GM18526 (cell line): Measurements from ENCODE around the gene L2HGDH.

ENCODE experiments used
- POLR2A ChIP-seq: IDR thresholded peaks from 3 replicates; pipeline ENCODE4 v1.6.1; 2011; ENCODE audit not compliant: insufficient read length; ENCODE audit errors: extremely low read depth

Gene L2HGDH

DNA sequence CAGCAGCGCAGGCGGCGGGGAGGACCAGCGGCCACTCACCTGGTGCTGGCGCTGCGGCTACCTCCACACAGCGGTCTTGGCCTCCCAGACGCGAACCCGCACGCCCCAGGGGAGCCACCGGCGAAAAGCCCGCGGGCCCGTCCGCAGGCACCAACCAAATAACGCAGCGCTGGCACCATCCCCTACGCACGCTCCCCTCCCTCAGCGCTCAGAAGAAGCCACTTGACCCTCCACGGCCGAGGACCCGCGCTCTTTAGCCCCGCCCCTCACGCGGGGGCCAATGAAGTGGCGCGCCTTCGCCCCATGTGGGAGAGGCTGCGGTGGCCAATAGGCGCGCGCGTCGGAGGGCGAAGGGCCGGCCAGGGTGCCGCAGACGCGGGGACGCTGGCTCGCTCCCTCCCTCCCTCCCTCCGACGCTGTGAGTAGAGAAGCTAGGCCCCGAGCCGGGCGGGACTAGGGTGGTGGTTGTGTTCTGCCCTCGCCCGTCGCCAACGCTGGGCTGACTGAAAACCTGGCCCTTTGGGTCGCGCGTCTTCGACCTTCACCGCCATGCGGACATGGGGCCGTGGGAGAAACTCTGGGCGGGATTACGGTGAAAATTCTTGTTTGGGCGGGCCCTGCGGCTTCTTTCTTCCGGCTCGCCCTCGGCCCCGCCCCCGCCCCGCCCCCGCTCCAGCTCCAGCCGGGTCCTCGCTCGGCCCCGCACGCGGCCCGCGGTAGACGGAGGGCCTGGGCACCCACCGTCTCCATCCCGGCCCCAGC is at the start of gene L2HGDH, which contains the start of gene DMAC2L:
L2HGDH (minus strand) TSS at position 258 of the 762 bp plus-strand sequence; CDS start at position 179, 79 bp downstream.
DMAC2L (plus strand) TSS at position 353 of the 762 bp plus-strand sequence. CDS start 9,164 bp downstream, outside the sequence.
- TF ChIP-seq POLR2A, result peak; percentile 84

DNA sequence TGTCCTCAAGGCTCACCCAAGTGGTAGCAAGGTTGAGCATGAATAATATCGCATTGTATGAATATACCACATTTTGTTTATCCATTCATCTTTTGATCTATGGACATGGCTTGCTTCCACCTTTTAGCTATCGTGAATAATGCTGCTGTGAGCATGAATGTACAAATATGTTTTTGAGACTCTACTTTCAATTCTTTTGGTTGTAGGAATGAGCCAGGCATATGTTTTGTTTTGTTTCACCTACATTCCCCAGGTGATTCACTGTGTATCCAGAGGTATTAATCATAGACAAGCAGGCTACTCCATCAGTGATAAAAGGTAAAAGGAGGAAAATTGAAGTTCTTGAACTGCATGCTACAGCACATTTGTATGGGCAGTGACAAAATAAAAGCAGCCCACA is 48.8 kb upstream of the L2HGDH start:
- no peak for TF ChIP-seq POLR2A

DNA sequence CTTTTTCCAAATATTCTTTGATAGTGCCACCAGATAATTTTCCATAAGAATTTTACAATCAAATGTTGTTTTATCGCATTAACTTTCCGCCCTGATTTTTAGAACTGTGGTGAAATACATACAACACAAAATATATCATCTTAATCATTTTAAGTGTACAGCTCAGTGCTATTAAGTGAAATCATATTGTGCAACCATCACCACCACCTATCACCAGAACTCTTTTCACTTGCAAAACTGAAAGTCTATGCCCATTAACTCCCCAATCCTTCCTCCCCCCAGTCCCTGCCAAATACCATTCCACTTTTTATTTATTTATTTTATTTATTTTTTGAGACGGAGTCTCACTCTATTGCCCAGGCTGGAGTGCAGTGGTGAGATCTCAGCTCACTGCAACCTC is 48.1 kb upstream of the L2HGDH start:
- TF ChIP-seq POLR2A, result no peak

GRCh38 chr14:50359631-50360030 is 47.6 kb upstream of the L2HGDH start:
- no peak for TF ChIP-seq POLR2A

DNA sequence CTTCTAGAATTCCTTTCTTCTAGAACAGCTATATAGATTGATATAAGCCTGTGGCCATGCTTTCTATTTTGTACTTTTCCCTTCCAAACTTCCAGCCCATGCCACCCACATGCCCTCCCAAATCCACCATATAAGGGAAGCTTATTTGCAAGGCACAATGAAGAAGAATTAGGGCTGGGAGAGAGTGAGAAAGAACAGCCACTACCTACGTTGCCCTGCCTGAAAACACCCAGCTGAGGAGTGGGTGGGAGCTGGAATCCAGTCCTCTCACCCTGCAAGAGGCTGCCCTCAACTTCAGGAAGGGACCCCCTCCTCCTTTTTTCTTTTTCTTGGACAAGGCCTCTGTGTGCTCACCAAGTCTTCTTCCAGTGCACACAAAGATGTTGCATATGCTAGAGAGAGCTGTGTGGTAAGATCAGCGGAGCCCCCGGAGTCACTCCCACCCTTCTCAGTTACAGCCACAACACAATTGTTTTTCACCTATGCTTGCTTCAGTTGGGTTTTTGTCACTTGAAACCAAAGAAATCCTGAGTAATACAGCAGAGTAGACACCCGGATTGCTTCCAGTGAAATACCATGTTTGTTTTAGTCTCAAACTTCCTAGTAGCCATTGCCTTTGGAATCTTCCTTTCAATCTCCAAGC is 45.8 kb upstream of the L2HGDH start:
- no peak for TF ChIP-seq POLR2A

DNA sequence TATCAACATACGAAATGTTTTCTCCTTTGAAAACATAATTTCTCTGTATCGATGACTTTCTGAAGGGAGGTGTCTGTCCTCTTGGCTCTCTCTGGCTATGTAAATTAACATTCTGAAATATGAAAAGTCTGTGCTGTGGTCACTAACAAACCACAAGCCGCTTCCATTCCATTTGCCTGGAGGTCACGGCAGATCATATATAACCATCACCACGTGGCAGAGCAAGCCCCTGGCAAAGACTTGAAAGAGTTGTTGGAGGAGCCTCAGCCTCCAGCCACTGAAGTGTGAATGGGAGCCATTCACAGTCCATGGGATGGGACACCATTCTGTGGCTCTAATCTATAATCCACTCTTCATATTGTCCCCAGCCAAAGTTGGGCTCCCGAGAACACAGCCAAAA is 45.1 kb upstream of the L2HGDH start:
- TF ChIP-seq POLR2A, result no peak

- TF ChIP-seq POLR2A, result no peak
Measured at GRCh38 chr14:50355692-50356091, 43.7 kb upstream of the L2HGDH start.

GRCh38 chr14:50354527-50354926 is 42.5 kb upstream of the L2HGDH start:
- TF ChIP-seq POLR2A, result no peak

DNA sequence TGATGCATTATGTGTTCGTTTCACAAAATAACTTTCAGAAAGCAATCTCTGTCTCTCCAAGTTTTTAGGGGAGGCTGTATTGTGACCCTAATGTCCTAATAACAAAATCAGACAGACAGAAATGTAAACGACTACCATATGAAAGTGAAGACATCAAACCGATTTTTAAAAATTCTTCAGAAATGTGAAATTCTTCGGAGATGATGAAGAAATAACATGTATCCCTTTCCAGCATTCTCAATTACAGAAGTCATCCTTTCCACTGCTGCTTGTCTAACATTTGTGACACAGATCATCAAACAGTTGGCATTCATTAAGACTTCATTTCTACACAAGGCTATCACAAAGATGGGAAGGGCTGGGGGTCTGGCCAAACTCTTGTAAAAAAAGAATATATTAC is 41.1 kb upstream of the L2HGDH start:
- TF ChIP-seq POLR2A, result no peak

- no peak for TF ChIP-seq POLR2A
Measured at GRCh38 chr14:50352584-50352983, 40.6 kb upstream of the L2HGDH start.

DNA sequence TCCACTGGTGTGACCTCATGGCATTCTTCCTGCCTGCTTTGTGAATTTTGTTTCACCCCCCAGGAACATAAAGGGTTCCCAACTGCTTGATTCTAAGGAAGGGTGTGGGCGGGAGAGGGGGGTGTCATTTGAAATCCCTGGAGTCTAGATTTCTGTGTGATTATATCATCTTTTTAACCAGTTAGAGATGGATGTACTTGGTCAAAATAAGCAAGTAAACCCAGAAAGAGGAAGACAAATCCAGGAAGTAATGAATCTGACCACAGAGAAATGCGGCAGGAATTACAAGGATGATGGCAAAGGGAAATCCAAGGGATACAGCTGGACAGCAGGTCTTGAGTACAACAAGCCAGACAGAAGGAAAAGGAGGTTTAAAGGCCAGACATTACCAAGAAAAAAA is 38.9 kb upstream of the L2HGDH start:
- no peak for TF ChIP-seq POLR2A

DNA sequence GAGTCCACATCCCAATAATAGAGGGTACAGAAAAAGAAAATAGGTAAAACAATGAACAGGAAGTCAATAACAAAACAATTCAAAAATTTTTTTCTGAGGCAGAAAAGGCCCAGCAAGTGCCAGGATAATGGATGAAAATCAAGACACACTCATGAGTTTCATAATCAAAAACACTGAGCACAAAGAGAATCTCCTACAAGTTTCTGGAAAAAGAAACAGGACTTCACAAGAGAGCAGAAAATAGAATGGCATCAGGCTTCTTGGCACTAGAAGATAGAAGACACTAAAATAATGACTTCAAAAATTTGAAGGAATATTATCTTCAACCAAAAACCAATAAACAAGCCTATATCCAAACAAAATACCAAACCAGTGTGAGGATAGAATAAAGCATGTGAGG is 36.9 kb upstream of the L2HGDH start:
- TF ChIP-seq POLR2A, result no peak

DNA sequence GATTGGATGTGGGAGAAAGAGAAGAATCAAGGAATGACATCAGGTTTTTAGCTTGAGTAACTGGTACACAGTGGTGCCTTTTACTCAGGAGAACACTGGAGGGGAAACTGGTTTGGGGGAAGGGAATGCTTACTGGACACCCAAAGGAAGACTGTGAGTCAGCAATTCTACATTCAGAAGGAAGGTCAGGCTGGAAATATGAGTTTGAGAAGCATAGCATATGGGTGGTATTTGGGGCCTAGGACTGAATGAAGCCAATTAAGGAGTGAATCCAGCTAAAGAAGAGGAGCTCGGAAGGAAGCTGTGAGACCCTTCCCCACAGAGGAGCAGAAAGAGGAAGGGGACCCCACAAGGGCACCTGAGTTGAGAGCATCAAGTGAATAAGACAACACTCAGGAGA is 35.5 kb upstream of the L2HGDH start:
- no peak for TF ChIP-seq POLR2A

DNA sequence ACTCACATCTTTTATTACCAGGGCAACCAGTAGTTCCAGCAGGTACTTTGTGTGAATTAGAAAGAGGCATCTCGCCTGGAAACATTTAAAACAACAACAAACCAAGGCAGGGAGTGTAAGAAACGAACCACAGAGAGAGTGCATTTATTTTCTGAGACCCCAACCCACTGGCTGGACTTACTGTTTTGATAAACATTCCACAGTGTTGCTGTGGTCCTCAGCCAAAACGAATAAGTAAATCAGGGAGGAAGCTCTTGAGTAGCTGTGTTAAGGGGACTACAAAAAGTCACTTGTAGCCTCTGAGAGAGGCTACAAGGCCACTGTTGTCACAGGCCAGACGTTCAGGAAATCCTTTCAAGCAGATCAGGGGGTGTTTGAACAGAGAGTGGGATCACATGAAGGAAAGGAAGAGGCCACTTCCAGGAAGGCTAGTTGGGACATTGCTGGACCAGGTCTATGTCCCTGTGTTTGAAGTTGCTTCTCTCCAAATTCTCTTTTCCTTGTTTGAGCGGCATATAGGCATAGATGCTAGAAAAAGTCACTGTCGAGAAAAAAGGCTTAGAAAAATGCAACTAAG is 33.9 kb upstream of the L2HGDH start:
- TF ChIP-seq POLR2A, result no peak

DNA sequence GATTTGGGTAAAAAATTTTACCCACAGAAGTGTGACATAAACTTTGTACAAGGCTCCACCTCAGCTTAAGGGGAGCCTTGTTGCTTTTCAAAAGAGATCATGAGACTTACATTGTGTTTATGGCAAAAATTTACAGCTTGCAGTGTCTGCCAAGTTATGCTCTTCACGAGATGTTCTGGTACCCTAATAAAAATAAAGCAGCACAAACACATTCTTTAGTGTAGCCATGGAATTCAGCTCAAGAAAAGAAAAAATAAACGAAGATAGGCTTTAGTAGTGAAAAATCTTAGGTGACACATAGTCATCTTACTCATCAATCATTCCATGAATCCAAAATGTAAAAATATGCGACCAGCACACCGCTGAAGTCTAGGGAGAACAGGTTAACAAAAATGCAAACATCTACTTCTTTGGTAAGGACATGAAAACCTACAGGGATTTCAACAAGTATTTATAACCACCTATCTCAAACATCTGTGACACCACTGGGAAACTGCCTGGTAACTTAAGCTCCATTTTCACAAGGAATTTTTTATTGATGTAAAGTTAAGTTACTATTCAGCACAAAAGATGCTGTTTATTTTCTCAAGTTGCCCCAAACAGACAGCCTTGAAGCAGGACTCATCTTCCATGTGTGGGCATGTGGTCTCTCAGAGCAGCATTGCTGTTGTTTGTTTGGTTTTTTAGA is 33.0 kb upstream of the L2HGDH start:
- no peak for TF ChIP-seq POLR2A
